ENCODE results near the gene PLPPR3. TPM values are rescaled to one million over a fixed set of nuclear protein-coding genes. Genes with fewer than 3 reads are reported as not detected.
A peak's percentile ranks its signal among the peaks of the same experiment; 100 is the strongest.

The PLPPR3 gene
- total and polyA plus RNA-seq, 9 of the 15 experiments (the other 6 are each of a cell fraction or from before 2014, with no cell fraction given): 0.01 to 48.2 (median 8.6) TPM

DNA sequence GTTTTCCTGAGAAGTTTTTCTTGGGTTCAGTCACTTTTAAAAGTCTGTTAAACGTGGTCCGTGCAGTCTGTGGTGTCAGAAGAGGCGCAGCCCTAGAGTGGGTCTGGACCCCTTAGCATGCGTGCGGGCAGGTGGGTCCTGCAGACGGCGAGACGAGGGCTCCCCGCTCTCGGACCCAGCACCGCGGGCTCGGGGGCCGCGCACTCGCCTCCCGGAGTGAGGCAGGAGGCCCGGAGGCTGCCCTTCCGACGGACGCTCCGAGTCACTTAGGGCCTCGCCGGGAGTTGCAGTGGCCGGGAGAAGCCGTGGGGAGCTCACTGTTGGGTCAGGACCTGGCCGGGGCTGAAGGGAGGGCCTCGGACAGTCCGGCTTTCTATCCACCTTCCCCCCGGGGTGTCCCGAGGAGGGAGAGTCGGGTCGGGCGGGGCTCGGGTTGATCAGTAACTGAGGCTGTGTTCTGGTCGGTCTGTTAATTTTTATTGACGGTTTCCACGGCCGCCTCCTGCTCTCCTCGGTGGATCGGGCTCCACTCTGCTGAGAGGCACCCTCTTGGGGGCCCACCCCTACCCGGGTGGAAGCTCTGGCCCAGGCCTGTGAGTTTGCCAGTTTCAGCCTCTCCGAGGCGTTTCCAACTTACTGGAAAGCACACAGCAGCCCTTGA, 23.2 kb downstream of the PLPPR3 start (continued):
- TF ChIP-seq ZNF408 (CRISPR knock-in tag; IDR thresholded peaks at IDR 0.05; ENCODE audit: low read depth) (no peak), HDAC1 (IDR thresholded peaks at IDR 0.05) (0 out of 4 replicates have a peak, but pooled peaks of 1 of the 2 experiments have one; percentile 11), FOXM1 (IDR thresholded peaks at IDR 0.05; ENCODE audit: low read depth) (no peak), FOXM1 (CRISPR knock-in tag; IDR thresholded peaks at IDR 0.05; ENCODE audit: low read depth) (no peak), CHD1 (IDR thresholded peaks at IDR 0.05; ENCODE audit: low read length) (peak; percentile 87), PRPF4 (IDR thresholded peaks at IDR 0.05; ENCODE audit: insufficient read depth, low read depth, low read length, poor library complexity, severe bottlenecking) (peak; percentile 80), NR0B1 (IDR thresholded peaks at IDR 0.05; ENCODE audit: partially characterized antibody) (no peak), RBFOX2 (IDR thresholded peaks at IDR 0.05; ENCODE audit: low read depth, low read length) (peak; percentile 87), PTTG1 (tag; IDR thresholded peaks at IDR 0.05; ENCODE audit: low read depth) (no peak), SUPT5H (IDR thresholded peaks at IDR 0.05) (peak; percentile 34; the same call in 1 of the 2 replicates)
- TF ChIP-seq, protein P1, sequence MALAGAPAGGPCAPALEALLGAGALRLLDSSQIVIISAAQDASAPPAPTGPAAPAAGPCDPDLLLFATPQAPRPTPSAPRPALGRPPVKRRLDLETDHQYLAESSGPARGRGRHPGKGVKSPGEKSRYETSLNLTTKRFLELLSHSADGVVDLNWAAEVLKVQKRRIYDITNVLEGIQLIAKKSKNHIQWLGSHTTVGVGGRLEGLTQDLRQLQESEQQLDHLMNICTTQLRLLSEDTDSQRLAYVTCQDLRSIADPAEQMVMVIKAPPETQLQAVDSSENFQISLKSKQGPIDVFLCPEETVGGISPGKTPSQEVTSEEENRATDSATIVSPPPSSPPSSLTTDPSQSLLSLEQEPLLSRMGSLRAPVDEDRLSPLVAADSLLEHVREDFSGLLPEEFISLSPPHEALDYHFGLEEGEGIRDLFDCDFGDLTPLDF (CRISPR knock-in tag; IDR thresholded peaks at IDR 0.05): peak; percentile 47; the same call in 1 of the 2 replicates
- TF ChIP-seq, protein P2, sequence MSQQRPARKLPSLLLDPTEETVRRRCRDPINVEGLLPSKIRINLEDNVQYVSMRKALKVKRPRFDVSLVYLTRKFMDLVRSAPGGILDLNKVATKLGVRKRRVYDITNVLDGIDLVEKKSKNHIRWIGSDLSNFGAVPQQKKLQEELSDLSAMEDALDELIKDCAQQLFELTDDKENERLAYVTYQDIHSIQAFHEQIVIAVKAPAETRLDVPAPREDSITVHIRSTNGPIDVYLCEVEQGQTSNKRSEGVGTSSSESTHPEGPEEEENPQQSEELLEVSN (IDR thresholded peaks at IDR 0.05; ENCODE audit: borderline replicate concordance in 1 of 2, extremely low read depth in 1 of 2, insufficient read depth in 1 of 2, insufficient read length in 1 of 2, low read depth in 1 of 2, low read length in 1 of 2, poor library complexity in 1 of 2, severe bottlenecking in 1 of 2): peak in 1 of 2 experiments; percentile 4

Data from K562 (cell line).